KG1 (cell line): ENCODE data around the gene ASPHD1.

Source experiments
- DNase-seq: peaks from one replicate; lab custom pipeline; 2025; lab: John Stamatoyannopoulos, UW

Gene ASPHD1

DNA sequence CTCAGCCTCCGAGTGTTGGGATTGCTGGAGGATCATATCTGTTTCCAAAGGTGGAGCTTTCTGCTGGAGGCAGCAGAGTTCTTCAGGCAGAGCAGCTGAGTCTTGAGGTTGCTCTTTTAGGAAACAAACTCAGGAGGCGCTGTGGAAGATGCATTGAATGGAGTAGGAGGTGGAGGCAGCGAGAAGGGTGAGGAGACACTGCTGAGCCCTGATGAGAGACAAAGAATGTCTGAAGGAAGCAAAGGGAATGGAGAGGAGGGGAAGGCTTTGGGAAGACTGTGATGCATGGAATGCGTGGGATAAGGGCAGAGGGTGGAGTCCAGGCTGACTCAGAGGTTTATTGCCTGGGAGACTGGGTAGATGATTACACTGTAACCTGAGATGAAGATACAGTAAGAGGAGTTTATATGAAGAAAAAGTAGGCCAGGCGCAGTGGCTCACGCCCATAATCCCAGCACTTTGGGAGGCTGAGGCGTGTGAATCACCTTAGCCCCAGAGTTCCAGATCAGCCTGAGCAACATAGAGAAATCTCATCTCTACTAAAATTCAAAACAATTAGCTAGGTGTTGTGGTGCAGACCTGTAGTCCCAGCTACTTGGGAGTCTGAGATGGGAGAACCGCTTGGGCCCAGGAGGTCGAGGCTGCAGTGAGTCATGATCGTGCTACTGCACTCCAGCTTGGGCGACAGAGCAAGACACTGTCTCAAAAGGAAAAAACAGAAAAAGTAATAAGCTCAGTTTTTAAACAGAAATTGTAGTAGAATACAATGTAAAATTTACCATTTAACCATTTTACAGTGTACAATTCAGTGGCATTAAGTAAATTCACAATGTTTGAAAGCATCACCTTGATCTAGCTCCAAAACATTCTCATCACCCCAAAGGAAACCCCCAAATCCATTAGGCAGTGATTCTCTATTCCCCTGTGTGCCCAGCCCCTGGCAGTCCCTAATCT lies 43.8 kb downstream of the ASPHD1 start:
- no peak for DNase-seq

- no peak for DNase-seq
These were observed 47.6 kb downstream of the ASPHD1 start for GRCh38 chr16:29947897-29948296.

- DNase-seq, result no peak
These were observed 50.6 kb downstream of the ASPHD1 start for GRCh38 chr16:29950806-29951461.

GRCh38 chr16:29951625-29952365 lies 51.5 kb downstream of the ASPHD1 start:
- no peak for DNase-seq
